GM19025 (cell line): ENCODE results near the gene MTG1.

Experiments
- ATAC-seq: cut with Tn5 transposase; IDR thresholded peaks from one replicate; pipeline ENCODE4 v1.9.1; 2021; ENCODE audit warnings: mild to moderate bottlenecking, low read depth, moderate library complexity; ENCODE audit not compliant: unreplicated experiment

MTG1 gene

DNA sequence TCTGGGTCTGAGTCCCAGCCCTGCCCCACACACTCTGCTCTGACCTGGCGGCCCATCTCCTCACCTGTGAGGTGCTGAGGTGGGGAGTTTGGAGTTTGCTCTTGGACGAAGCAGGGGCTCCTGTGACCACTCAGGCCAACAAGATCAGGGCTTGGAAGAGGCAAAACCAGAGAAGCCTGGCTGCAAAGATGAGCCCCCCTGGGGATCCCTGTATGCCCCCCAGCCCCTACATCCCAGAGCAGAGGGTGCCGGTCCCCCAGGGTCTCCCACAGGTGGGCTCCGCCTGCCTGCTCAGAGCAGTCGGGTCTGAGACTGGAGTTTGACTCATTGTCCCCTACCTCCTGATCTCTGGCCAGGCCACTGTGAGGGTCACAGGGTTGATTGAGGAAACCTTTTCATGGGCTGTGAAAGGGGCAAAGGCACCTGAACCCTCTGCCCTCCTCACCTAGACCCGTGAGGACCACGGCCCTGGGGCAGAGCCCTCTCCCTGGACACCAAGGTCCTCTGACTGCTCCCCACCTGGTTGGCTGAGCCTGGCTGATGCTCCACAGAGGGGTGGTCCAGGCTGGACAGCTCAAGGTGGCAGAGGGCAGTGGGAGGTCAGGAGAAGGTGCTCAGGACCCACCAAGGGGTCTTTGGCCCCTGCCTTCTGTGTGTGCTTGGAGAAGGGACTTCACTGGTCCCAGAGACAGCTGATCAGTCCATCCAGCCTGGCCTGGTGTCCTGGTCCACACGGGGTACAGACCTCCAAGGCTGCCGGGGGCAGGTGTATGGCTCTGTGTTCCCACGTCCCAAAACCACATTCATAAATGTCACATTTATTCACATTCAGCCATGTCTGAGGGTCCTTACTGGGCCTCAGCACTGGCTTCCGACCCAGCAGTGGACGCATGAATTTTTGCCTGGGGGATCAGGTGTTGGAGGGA is 50.6 kb downstream of the MTG1 start:
- no peak for ATAC-seq

DNA sequence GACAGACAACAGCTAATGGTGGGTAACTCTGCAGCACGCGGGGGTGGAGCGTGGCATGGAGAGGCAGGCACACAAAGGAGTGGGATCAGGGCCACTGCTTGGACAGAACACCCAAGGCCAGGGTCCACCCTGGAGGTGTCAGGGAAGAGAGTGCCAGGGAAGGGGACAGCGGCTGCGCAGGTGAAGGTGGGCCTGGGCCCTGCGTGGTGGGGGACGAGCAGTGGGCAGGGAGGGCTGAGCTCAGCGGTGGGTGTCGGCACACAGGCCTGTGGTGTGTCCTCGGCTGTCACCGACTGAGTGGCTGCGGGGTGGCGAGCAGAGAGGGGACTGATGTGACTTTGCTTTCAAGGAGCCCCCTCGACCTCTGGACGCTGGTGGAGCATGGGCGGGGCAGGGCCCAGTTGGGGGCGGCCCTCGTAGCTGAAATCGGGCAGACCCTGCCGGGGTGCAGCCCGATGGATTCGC is 51.3 kb downstream of the MTG1 start:
- no peak for ATAC-seq

GRCh38 chr10:133445751-133446708 is 52.1 kb downstream of the MTG1 start:
- no peak for ATAC-seq

GRCh38 chr10:133446979-133447378 is 53.0 kb downstream of the MTG1 start:
- no peak for ATAC-seq

- no peak for ATAC-seq
These were observed 54.2 kb downstream of the MTG1 start for GRCh38 chr10:133448120-133448519.

DNA sequence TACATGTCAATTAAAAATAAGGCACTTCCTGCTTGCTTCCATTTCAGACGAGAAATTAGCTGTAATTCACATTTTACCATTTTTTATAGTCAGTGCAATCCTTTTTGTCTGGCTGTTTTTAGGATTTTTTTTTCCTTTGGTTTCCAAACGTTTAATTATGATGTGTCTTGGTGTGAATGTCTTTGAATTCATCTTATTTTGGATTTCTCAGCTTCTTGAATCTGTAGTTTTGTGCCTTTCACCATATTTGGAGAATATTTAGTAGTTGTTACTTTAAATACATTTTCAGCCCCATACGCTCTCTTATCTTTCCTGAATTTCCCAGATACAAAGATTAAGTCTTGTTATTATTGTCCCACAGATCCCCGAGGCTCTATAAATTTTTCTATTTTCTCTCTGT is 57.4 kb downstream of the MTG1 start:
- no peak for ATAC-seq

- no peak for ATAC-seq
These were observed 58.5 kb downstream of the MTG1 start for GRCh38 chr10:133452453-133452852.

DNA sequence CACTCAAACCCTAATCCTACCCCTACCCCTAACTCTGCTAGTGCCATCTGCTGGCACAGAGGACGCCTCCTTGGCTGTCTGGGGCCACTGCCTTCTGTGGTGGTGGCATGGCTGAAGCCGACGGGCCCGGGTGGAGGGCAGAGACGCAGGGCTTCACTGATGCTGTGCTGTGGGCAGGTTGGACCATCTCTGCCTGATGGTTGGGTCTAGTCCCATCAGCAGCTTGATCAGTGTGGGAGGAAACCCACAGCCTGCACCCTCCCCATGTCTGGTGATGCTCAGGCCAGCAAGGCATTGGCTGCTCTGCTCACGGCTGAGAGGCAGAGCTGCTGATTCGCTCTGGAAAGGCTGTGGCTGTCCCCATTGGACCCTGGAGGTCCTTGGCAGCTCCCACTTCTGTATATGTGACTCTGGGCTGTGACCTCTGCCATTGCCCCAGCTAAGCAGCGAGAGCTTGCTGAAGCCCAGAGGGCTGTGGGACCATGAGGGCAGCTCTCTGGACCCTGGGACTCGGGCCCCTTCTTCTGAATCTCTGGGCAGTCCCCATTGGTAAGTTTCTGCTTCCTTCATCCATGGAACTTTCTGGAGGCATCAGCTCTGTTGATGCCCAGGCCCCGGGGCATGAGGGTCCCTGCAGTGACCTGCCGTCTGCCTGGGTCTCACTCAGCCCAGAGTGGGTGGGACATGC is 59.7 kb downstream of the MTG1 start, which contains the start of gene SCART1:
Gene SCART1 (plus strand): TSS at position 430 of the 688 bp plus-strand sequence. CDS start 53 bp downstream, at position 483.
- no peak for ATAC-seq

DNA sequence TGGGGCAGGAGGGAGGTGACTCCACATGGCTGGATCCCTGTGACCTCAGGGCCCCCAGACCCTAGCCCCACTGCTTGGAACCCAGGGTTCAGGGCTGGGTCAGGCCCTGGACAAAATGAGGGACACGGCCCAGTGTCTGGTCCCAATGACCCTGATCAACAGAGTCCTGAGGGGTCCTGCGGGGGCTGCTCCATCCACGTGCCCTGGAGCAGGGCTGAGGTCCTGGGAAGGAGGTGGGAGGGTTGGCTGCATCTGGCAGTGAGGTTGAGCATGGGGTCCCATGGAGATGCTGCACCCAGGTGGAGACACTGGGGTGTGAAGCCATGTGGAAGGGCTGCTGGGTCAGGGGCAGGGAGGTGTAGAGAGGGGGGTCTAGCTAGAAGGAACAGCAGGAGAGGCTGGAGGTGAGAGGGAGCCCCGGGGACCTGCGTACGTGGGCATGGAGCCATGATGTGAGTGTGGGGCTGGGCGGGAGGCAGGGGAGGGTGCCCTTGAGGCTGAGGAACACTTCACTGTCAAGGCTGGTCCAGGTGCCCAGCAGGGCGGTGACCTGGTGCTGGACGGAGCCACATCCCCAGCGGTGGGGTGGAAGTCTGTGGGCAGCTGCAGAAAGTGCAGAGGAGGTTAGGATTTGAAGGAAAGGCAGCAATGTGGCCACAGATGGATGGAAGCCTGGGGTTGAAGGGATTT is 60.4 kb downstream of the MTG1 start:
- ATAC-seq = no peak

DNA sequence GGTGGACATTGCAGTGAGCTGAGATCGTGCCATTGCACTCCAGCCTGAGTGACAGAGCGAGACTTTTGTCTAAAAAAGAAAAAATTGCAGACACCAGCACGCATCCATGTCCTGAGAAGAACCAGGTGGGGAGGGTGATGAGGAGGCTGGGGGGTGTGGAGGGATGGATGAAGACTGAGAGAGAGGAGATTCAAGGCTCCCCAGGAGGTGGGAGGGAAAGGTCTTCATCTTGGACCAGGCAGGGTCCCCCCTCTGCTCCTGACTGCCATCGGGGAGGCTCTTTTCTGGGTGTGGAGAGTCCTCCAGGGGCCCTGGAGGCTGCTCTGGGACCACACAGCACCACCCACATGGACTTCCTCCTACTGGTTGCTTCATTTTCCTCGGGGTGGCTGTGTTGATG is 61.2 kb downstream of the MTG1 start:
- ATAC-seq = no peak

DNA sequence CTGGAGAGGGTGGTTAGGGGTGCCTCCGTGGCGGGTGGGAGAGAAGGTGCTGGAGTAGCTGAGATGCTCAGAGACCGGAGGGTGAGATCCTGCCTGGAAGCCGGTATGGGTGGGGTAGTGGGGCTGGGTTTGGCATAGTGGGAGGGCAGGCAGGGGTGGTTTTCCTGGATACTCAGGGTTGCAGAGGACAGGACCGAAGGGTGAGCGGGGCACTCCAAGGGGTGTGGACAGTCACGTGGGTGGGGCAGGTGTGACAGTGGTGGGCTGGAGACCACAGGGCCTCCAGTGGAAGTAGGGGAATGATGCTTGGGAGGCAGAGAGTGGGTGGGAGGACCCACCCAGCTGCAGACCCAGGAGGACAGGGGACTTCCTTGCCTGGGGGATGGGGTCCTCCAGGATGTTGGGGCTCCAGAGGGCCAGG is 61.7 kb downstream of the MTG1 start:
- no peak for ATAC-seq

DNA sequence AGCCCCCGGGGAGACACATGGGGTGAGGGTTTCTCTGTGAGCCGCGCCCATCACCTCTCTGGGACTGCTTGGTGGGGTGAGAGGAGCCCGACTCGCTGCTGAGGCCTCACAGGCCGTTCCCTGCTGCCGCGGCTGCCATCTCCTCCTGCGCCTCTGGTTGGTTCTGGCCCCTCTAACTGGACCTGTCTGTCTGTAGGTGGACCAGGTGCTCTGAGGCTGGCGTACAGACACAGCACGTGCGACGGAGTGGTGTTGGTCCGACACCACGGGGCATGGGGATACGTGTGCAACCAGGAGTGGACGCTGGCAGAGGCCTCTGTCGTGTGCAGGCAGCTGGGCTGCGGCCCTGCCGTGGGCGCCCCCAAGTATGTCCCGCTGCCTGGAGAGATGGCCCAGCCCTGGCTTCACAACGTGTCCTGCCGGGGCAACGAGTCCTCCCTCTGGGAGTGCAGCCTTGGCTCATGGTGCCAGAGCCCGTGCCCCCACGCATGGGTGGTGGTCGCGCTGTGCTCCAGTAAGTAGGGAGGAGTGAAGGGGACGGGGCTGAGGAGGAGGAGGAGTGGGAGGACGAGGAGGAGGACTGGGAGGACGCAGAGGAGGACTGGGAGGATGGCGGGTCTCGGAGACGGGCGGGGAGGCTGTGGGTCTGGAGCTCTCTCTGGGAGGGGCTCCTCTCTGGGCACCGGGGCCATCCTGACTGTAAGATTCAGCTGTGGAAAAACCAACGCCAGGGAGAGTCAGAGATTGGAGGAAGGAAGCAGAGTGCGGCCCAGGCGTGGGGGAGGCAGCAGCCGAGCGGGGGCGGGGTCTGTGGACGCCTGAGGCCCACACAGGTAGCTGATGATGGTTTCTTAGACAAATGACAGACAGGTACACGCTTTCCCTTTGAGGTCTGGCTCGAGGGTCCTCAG is 62.3 kb downstream of the MTG1 start:
- no peak for ATAC-seq

DNA sequence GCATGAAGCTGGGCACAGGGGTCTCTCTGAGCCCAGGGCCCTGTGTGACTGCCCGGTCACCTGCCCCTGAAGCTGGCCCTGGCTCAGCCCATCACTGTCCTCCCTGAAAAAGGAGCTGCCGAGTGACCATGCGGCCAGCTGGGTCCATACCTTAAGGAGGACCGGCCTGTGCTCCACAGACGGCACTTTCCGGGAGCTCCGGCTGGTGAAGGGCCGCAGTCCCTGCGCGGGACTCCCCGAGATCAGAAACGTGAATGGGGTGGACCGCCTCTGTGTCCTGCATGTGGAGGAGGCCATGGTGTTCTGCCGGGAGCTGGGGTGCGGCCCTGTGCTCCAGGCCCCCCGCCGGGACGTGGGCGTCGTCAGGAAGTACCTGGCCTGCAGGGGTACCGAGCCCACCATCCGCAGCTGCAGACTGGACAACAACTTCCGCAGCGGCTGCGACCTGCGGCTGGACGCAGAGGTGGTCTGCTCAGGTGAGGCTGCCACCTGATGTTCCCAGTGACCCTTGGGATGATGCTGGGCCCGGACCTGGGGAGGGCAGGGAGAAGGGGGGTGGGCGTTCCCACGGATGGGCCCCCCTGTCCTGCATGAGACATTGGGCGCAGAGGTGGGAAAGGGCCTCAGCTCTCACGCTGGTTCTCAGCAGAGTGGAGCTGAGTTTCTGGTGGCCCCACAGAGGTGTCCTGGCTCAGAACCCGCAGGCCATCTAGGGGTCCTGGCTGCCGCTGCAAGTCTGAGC is 63.3 kb downstream of the MTG1 start:
- no peak for ATAC-seq

- no peak for ATAC-seq
These were observed 64.2 kb downstream of the MTG1 start for GRCh38 chr10:133458021-133458709.

GRCh38 chr10:133458710-133459453 is 64.9 kb downstream of the MTG1 start:
- ATAC-seq = no peak

DNA sequence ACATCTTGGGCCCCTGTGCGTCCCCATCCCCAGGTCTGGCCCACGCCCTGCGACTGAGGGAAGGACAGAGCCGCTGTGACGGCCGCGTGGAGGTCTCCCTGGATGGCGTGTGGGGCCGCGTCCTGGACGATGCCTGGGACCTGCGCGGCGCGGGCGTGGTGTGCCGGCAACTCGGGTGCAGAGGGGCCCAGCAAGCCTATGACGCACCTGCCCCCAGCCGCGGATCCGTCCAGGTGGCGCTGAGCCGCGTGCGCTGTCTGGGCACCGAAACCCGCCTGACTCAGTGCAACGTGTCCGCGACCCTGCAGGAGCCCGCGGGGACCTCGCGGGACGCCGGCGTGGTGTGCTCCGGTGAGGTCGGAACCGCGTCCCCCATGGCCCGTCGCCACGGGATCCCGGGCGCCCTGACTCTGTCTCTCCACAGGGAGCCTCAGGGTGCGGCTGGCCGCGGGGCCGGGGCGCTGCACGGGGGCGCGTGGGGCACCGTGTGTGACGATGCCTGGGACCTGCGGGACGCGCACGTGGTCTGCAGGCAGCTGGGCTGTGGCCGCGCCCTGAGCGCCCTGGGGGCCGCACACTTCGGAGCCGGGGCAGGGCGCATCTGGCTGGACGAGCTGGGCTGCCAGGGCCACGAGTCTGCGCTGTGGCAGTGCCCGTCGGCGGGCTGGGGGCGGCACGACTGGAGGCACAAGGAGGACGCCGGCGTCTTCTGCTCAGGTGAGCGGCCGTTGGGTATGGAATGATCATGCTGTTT is 65.7 kb downstream of the MTG1 start:
- ATAC-seq = no peak
